Measurements from ENCODE around the gene MAP3K10.

- TF ChIP-seq CTCF (conservative IDR thresholded peaks at IDR 0.05) (no peak), EZH2 (IDR thresholded peaks at IDR 0.05; ENCODE audit: low read depth) (no peak)
Measured at GRCh38 chr19:40242480-40242879, 51.3 kb downstream of the MAP3K10 start.
